GM21825 (cell line): Measurements from ENCODE around the gene FUOM.

Experiments used
- ATAC-seq: cut with Tn5 transposase; IDR thresholded peaks from one replicate; pipeline ENCODE4 v1.9.1; 2021; ENCODE audit warnings: mild to moderate bottlenecking, moderate library complexity; ENCODE audit not compliant: unreplicated experiment

The FUOM gene, protein sequence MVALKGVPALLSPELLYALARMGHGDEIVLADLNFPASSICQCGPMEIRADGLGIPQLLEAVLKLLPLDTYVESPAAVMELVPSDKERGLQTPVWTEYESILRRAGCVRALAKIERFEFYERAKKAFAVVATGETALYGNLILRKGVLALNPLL

DNA sequence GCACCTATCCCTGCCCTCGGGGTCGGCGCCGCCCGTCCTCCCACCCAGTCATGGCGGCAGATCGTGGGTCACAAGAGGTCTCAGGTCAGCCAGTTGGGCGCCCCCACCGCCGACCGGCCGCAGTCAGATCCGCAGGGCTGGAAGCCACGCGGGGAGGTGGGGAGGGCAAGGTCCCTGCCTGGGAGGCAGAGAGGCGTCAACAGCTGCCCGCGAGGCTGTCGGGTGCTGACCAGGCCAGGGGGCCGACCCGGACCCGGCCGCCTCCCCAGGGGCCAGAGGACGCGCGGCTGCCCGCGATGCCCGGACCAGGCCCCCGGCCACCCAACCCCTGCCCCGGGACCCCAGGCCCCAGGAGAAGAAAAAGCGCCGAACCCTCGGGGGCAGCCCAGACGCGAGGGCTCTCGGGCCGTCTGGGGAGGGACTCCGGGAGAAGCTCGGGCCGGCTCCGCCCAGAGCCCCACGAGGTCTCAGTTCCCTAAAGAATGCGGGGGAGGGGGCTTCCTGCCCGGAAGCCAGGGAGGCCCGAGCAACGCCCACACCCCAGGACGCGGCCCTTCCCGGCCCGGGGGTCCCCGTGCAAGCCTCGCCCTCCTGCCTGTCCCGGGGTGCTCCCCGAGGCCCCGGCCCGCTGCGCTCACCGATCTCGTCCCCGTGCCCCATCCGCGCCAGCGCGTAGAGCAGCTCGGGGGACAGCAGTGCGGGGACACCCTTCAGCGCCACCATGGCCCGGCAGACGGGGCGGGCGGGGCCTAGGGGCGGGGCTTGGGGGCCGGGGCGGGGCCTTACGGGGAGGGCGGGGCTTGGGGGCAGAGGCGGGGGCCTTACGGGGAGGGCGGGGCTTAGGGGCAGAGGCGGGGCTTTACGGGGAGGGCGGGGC, at the start of gene FUOM:
Gene FUOM (minus strand): TSS at position 735 of the 877 bp plus-strand sequence. CDS start 12 bp downstream, at position 723.
- ATAC-seq: peak; percentile 68

DNA sequence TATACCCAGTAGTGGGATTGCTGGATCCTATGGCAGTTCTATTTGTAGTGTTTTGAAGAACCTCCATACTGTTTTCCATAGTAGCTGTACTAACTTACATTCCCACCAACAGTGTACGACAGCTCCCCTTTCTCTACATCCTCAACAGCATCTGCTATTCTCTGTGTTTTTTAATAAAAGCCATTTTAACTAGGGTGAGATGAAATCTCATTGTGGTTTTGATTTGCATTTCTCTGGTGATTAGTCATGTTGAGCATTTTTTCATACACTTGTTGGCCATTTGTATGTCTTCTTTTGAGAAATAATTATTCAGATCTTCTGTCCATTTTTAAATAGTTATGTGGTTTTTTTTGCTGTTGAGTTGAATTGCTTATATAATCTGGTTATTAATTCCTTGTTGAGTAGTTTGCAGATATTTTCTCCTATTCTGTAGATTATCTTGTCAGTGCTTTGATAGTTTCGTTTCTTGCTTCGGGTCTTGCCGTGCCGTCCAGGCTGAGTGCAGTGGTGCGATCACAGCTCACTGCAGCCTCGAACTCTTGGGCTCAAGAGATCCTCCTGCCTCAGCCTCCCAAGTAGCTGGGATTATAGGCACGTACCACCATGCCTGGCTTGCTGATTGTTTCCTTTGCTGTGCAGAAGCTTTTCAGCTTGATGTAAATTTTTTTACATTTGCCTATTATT, 48.2 kb upstream of the FUOM start:
- ATAC-seq: peak; percentile 38

DNA sequence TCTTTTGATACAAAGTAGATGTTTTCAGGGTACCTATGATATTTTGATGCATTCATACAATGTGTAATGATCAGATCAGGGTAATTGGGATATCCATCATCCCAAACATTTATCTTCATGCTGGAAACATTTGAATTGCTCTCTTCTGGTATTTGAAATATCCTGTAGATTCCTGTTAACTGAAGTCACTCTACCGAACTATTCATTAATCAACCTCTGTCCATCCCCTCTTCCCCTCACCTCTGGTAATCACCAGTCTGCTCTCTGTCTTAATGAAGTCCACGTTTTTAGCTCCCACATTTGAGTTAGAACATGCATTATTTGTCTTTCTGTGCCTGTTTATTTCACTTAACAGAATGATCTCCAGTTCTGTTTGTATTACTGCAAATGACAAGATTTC, 47.5 kb upstream of the FUOM start:
- ATAC-seq: no peak

DNA sequence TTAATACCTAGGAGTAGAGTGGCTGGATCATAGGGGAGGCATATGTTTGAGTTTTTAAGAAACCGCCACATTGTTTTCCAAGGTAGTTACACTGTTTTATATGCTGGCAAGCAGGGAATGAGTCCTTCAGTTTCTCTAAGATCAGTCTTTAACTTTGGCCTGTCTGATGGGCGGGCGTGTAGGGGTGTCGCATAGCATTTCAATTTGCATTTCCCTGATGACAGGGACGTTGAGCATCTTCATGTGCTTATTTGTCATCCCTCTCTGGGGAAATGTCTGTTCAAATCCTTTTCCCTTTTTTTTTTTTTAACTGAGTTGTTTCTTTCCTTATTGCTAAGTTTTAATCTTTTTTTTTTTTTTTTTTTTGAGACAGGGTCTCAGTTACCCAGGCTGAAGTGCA, 46.0 kb upstream of the FUOM start:
- no peak for ATAC-seq

DNA sequence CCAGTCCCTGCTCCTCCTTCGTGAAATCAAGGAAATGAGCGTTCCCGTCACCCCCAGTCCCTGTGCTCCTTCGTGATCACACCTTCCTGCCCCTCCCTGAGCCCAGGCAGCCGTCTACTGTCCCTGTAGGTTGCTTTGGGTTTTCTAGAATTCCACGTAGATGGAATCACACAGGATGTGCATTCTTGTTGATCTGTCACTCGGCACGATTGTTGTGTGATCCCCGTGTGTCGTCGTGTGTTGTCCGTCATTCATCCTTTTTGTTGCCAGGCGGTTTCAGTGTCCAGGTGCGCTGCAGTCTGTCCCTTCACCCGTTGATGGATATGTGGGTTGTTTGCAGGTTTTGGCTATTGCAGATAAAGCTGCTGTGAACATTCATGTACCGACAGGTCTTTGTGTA, 45.5 kb upstream of the FUOM start:
- no peak for ATAC-seq

DNA sequence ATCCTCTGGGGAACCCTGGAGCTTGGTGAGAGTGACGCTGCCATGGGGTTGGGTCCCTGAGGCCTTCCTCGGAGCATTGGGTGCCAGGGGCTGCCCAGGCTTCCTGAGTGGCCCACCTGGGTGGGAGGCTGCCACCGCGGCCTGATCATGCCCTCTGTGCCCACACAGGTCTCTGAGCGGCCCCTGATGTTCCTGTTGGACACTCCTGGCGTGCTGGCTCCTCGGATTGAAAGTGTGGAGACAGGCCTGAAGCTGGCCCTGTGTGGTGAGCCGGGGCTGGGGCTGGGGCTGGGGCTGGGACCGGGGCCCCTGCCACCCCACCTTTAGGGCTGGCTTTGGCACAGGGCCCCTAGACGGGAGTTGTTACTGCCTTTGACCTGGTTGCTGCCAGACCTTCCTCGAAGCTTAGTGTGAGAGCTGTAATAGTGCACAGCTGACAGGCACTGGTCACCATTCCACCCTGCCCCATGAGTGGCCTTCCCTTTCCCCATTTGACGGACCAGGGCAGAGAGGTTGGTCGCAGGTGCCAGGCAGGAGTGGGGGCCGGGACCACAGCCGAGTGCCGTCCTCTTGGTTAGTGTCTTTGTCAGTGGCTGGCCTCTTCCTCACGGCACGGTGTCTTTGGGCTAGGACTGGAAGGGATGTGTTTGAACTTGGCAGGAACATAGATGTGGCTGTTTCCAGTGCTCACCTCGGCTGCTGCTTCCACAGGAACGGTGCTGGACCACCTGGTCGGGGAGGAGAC, 44.3 kb upstream of the FUOM start:
- ATAC-seq: no peak

DNA sequence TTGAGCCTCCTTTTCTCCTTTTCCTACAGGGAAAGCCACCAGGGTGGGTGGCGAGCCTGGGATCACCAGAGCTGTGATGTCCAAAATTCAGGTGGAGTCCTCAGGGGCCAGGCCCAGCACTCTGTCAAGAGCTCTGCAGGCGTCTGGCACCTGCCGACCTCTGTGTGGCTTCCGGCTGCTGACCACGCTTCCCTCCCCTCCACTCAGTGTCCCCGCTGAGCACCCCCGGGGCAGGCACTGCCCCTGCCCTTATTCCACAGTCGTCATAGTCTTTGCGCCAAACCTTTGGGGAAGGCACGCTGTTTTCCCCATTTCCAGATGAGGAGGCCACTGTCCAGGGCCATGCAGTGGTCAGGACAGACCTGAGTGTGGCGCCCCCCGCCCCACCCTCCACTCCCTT, 43.7 kb upstream of the FUOM start:
- ATAC-seq: peak; percentile 9

DNA sequence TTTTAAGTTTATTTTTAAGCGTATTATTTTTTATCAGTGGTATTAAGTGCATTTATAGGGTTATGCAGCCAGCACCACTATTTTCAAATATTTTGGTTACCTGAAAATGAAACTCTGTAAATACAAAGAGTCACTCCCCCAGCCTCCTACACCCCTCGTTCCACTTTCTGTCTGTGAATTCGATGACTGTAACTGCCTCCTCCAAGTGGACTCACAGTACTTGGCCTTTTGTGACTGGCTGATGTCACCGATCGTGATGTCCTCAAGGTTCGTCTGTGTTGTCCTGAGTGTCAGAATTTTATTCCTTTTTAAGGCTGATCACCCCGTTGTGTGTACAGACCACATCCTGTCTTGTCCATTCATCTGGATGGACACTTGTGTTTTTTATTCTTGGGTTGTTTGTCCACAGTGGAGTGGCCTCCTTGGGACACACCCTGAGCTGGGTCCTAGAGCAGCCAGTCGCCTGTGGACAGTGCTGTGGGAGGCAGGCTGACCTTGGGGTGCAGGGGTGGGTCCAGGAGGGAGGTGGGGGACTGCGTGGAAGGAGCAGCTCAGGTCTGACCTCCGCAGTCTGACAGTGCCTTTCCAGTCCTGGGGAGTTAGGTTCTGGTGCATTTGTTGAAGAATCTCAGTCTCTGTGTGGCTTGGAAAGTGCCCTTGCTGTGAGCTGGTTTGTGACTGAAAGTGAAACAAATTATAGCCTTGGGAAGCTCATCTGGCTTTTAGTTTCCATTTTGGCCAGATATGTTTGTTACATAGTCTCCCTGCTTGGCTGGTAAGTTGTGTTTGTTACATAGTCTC, 43.0 kb upstream of the FUOM start:
- ATAC-seq: peak; percentile 65

DNA sequence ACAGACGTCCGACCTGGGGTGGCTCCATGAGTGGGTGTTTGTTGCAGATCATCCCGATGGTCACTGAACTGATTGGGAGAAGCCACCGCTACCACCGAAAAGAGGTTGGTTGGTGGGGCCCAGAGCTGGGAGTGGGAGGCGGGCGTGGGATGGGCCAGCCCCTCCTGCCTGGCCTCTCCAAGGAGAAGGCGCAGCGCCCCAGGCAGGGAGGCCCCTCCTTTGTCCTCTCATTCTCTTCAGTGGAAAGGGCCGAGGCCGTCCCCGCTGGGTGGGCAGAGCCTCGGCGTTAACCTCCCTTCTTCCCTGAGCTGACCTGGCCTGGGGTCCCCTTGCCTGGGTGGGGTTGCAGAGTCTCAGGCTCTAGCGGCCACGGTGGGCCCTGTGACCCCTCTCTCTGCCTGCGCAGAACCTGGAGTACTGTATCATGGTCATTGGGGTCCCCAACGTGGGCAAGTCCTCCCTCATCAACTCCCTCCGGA, 41.3 kb upstream of the FUOM start:
- ATAC-seq: no peak

DNA sequence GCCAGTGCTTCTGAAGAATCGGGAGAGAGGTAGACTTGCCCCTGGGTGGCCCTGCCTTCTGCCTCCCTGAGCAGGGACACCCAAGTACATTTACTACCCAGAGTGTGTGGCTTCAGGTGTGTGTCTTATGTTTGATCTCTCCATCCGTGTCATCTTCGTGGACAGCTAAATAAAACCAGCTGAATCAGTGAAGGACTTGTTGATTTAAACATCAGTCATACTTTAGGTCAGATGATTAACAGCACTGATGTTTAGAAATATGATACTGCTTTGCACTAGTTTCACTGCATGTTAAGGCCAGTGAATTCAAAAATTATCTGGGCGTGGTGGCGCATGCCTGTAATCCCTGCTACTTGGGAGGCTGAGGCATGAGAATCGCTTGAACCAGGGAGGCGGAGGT, 40.1 kb upstream of the FUOM start:
- no peak for ATAC-seq

DNA sequence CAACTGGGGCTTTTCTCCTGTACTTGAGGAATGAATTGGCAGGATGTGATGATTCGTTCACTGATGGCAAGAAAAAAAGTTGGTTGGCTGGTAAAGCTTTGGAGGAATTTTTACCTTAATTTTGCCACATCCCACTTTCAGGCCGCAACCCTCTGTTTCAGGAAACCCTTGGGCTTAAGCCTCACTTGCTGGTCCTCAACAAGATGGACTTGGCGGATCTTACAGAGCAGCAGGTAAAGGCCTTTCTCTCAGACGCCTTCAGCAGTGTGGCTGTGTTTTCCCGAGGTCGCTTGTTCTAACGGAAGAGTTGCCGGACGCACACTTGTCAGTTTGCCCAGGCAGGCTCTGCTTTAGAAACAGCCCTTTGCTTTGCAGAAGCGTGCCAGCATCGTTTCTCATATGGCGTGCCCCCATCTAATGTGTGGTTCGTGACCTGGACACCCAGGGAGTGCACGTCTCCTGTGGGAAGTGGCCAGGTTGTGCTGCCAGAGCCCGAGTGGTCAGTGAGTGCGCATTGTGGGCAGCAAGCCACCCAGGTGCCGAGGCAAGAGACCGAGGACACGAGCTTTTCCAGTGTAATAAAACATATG, 38.3 kb upstream of the FUOM start:
- no peak for ATAC-seq

DNA sequence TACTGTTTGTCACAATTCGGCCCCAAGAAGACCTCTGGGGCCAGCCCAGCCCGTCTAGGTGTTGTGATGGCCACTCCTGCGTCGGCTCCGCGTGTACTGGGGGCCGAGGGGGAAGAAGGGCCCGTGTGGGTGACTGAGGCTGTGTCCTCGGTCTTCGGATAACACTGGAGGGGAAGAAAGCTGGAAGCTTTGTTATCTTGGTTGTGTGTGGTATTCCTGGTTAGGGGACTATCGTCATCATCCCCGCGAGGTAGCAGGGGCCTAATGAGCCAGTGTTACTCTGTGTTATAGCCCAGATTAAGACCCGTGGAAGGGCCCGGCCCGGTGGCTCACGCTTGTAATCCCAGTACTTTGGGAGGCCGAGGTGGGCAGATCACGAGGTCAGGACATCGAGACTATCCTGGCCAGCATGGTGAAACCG, 37.0 kb upstream of the FUOM start:
- ATAC-seq: no peak

DNA sequence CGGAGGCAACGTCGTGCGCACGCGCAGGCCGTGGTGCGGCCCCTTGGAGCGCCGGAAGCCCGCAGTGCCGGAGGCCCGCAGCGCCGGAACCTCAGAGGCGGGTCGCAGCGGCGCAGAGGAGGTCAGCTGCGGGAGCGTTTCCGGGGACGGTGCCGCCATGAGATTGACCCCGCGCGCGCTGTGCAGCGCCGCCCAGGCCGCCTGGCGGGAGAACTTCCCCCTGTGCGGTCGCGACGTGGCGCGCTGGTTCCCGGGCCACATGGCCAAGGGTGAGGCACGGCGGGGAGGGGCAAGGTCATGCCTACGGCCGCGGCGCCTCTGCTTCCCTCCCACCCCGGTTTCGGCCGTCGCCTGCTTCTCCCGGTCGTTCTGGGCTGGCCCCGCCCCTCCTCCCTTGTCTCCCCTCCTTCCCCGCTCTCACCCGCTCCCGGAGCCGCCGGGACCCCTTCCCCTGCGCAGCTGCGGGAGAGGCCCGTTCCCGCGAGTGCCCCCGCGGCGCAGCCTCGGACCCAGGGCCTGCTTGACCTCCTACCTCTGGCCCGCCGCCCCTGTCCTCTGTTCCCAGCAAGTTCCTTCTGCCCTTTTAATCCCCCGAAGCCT, 36.3 kb upstream of the FUOM start, which contains the start of gene MTG1:
Gene MTG1 (plus strand): TSS at position 94 of the 600 bp plus-strand sequence. CDS start 64 bp downstream, at position 158.
- ATAC-seq: peak; percentile 64

DNA sequence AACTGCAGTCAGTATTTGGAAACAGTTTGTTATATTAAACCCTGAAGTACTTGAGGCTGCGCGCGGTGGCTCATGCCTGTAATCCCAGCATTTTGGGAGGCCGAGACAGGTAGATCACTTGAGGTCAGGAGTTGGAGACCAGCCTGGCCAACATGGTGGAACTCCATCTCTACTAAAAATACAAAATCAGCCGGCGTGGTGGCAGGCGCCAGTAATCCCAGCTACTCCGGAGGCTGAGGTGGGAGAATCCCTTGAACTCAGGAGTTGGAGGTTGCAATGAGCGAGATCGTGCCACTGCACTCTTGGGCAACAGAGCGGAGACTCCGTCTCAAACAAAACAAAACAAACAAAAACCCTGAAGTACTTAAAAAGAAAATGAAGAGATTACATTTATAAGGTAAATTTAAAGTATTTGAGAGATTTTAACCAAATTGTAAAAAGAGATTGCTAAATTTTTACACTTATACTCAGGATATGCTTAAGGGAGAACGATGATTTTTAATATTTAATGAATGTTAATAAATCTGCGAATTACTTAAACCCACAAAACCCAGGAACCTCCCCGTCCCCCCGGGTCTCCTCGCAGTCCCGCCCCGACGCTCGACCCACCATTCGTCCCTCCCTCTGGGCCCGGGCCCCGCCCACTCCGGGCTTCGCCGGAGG, 35.7 kb upstream of the FUOM start:
- ATAC-seq: no peak

DNA sequence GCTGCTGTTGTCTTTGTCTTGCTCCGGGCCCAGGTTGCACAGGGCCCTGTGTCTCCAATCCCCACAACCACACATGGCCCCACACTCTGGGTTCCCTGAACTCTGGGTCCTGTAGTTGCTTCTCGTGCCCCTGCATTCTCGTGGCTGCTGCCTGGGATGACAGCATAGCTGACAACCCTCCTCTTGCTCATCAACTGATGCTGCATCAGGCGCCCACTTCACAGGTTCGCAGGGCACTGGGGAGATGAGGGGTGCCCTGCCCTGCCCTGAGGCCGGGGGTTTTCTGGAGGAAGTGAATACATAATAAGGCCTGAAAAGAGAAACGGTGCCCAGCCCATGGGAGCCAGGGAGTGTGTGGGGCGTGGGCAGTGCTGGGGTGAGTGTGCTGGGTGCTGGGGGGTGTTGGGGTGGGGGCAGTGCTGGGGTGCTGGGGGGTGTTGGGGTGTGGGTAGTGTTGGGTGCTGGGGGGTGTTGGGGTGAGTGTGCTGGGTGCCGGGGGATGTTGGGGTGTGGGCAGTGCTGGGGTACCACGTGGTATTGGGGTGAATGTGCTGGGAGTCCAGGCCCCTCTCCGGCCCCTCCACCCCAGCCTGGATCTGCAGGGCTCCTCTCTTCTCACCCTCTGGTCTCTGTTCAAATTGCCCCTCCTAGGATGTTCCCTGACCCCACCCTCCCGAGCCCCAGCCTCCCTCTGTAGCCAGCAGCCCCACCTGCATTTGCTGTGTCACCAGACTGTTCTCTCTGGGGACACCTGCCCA, 34.1 kb upstream of the FUOM start:
- no peak for ATAC-seq

DNA sequence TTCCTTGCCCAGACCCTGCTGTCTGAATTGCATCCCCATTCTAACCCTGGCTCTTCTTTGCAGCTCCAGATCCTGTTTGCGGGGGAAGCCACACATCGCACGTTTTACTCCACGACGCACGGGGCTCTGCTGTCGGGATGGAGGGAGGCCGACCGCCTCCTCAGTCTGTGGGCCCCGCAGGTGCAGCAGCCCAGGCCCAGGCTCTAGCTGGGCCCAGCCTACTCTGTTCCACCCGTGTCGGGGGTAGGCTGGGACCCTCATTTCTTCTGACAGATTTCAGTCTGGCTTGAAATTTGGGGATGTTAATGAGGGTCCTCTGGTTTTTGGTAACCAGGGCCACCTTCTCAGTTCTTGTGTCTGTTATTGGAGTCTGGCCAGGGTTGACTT, 33.4 kb upstream of the FUOM start:
- no peak for ATAC-seq

DNA sequence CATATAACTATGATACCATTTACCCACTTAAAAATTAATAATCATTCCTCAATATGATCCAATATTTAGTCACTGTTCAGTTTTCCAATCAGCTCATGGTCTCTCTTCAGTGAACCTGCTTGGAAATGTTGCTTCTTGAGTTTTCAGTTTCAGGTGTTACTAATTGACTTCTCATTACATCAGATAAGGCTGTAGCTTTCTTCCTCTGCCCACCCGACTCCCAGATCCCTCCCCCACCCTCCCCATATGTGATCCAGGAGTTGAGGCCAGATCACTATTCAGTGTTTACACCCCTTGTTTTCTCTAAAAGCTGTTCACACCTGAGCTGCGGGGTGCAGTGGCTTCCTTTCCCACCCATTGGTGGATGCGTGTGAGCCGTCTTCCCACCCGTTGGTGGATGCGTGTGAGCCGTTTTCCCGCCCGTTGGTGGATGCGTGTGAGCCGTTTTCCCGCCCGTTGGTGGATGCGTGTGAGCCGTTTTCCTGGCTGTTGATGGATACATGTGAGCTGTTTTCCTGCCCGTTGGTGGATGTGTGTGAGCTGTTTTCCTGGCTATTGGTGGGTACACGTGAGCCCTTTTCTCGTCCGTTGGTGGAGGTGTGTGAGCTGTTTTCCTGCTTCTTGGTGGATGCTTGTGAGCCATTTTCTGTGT, 32.9 kb upstream of the FUOM start:
- ATAC-seq: no peak
